Ovary (tissue), 9 donors: ENCODE measurements around the gene DGKG. TPM values are rescaled to one million over a fixed set of nuclear protein-coding genes. Genes with fewer than 3 reads are reported as not detected.

Experiments used
- DNase-seq, 5 donors: peaks; one replicate each; pipeline ENCODE4 v3.0.0-alpha.2; 2019 to 2020
- H3K27ac ChIP-seq, 2 donors: fragments of 200-600 bp; one replicate each; pipeline versions ENCODE4 v1.5.1 to v1.8.0; 2019 to 2022
- H3K27me3 ChIP-seq: fragments of 200-600 bp; one replicate; pipeline ENCODE4 v1.8.0; 2022
- H3K36me3 ChIP-seq: fragments of 200-600 bp; sonication (generic); one replicate; pipeline ENCODE4 v1.5.1; 2019
- H3K4me1 ChIP-seq: one replicate; pipeline ENCODE4 v1.8.1; 2013; ENCODE audit warnings: mild to moderate bottlenecking, moderate library complexity; ENCODE audit not compliant: insufficient read depth
- H3K4me3 ChIP-seq: fragments of 200-600 bp; sonication (generic); one replicate; pipeline ENCODE4 v1.5.1; 2017
- H3K9me3 ChIP-seq, 2 donors: fragments of 200-600 bp in 1 of 2; sonication (generic) in 1 of 2; one replicate each; pipeline versions ENCODE4 v1.5.1 to v1.8.1; 2013 to 2019; ENCODE audit warnings: mild to moderate bottlenecking in 1 of 2, moderate library complexity in 1 of 2
- CTCF ChIP-seq, 3 donors: fragments of 450-650 bp in 2 of 3; fragments of 200-600 bp in 1 of 3; IDR thresholded peaks; one replicate each; pipeline versions ENCODE4 v1.5.1 to v1.8.0; 2016 to 2022; ENCODE audit warnings: antibody characterized with exemption in 3 of 3, mild to moderate bottlenecking in 1 of 3
- EP300 ChIP-seq: sonication (generic); formaldehyde crosslinking; IDR thresholded peaks from one replicate; pipeline ENCODE4 v1.6.1; 2017; ENCODE audit warnings: antibody characterized with exemption
- POLR2A ChIP-seq: fragments of 450-650 bp; IDR thresholded peaks from one replicate; pipeline ENCODE4 v1.6.1; 2017; ENCODE audit warnings: antibody characterized with exemption, mild to moderate bottlenecking, moderate library complexity
- WGBS, 3 donors: extraction: QIAGEN DNeasy Blood & Tissue Kit in 1 of 3; methylation state at CpG; one replicate each; pipeline versions ENCODE4 v1.1.5 to v1.1.7; 2013 to 2017; 5-methylcytosine and 5-hydroxymethylcytosine counted together
- intact Hi-C, 4 donors: fragments of 100-400 bp; cut with DNase I; formaldehyde crosslinking; loops; one replicate each; pipeline versions ENCODE4 v1.11.0 to v1.15.1; 2022 to 2023
- polyA plus RNA-seq, 2 donors: library from polyadenylated mRNA; stranded (reverse); fragments of 200-250 nt in 1 of 2; fragments of 350-450 nt in 1 of 2; fragmentation: Illumina TruSeq in 1 of 2; extraction: RNeasy Lipid Tissue Mini Kit (QIAGEN cat#74804) in 1 of 2; gene quantifications; one replicate each; pipeline ENCODE4 v1.2.3, GENCODE V29; 2013 to 2014
- total RNA-seq, 7 donors: library from RNA; depleted of rRNA in 2 of 7; stranded (reverse); fragments of >200 nt in 2 of 7; fragmentation: NEBNext Ultra II Directional in 3 of 7; extraction: Animal tissue kit (Norgen Biotek cat#: 25700) in 3 of 7; gene quantifications; one replicate each; pipeline versions ENCODE4 v1.1.0 to v1.2.4, GENCODE V29; 2016 to 2023
- donor health status: DM: no; HTN: no; CAD: no; lungs with moderate emphysema.
- donor health status: DM: no; HTN: no; CAD: no.
- donor health status: Bipolar disorder and iron deficiency.
- donor health status: DM: yes; HTN: yes; CAD: no.
- donor health status: DM: no; HTN: no; CAD: no.
- donor health status: DM: yes; HTN: yes; CAD: no.

Gene DGKG
- total and polyA plus RNA-seq, 9 donors, result 1.0 to 7.0 (median 4.1) TPM

- Histone ChIP-seq H3K27me3 (no peaks in the 10 kb centered on the region), H3K4me1 (no peaks in the 10 kb centered on the region), H3K9me3 (no peaks in the 10 kb centered on the region), H3K27ac (no peak overlapping the region), H3K36me3 (no peaks in the 10 kb centered on the region), H3K4me3 (no peak overlapping the region)
- 42 to 56% (median 47%) methylated on average over 1 of the region's 1 CpG for WGBS, 3 donors
- DNase-seq, result no peak
- no peak for TF ChIP-seq EP300
- no peak for TF ChIP-seq POLR2A
- no peak for TF ChIP-seq CTCF (IDR thresholded peaks at IDR 0.05)
- intact Hi-C loops, result no loop called here
Observed at GRCh38 chr3:186143250-186143649, 218.8 kb downstream of the DGKG start.

GRCh38 chr3:186142393-186142932 is 219.6 kb downstream of the DGKG start:
- Histone ChIP-seq H3K4me3 (no peak overlapping the region), H3K4me1 (no peaks in the 10 kb centered on the region), H3K9me3 (no peaks in the 10 kb centered on the region), H3K27ac (no peak overlapping the region), H3K36me3 (no peaks in the 10 kb centered on the region), H3K27me3 (no peaks in the 10 kb centered on the region)
- intact Hi-C loops, result no loop called here
- TF ChIP-seq EP300 (no peak), POLR2A (no peak), CTCF (IDR thresholded peaks at IDR 0.05) (no peak)
- DNase-seq, result no peak

GRCh38 chr3:186141790-186142189 is 220.2 kb downstream of the DGKG start:
- TF ChIP-seq POLR2A, result no peak
- TF ChIP-seq EP300, result no peak
- no peak for TF ChIP-seq CTCF (IDR thresholded peaks at IDR 0.05)
- intact Hi-C loops, result no loop called here
- no peak for DNase-seq
- H3K27me3 ChIP-seq, result no peaks in the 10 kb centered on the region
- 48 to 57% (median 54%) methylated on average over 2 of the region's 2 CpGs for WGBS, 3 donors
- no peaks in the 10 kb centered on the region for H3K9me3 ChIP-seq
- no peaks in the 10 kb centered on the region for H3K4me1 ChIP-seq
- no peak overlapping the region for H3K27ac ChIP-seq
- H3K36me3 ChIP-seq, result no peaks in the 10 kb centered on the region
- no peak overlapping the region for H3K4me3 ChIP-seq

- WGBS, 3 donors, result 76 to 83% (median 77%) methylated on average over 12 of the region's 12 CpGs
- Histone ChIP-seq H3K36me3 (no peaks in the 10 kb centered on the region), H3K9me3 (no peaks in the 10 kb centered on the region), H3K4me1 (no peaks in the 10 kb centered on the region), H3K4me3 (no peak overlapping the region), H3K27me3 (no peaks in the 10 kb centered on the region), H3K27ac (no peak overlapping the region)
- DNase-seq, result no peak
- intact Hi-C loops, result no loop called here
- no peak for TF ChIP-seq POLR2A
- TF ChIP-seq CTCF (IDR thresholded peaks at IDR 0.05), result no peak
Observed at GRCh38 chr3:186138272-186138981, 223.6 kb downstream of the DGKG start.
